GM19395 (cell line): ENCODE data around the gene SLC38A6.
A peak's percentile ranks its signal among the peaks of the same experiment; 100 is the strongest.

ENCODE experiments used
- ATAC-seq: cut with Tn5 transposase; IDR thresholded peaks from one replicate; pipeline ENCODE4 v1.9.1; 2021; ENCODE audit warnings: mild to moderate bottlenecking, moderate library complexity; ENCODE audit not compliant: unreplicated experiment

The SLC38A6 gene

GRCh38 chr14:60980811-60981632, at the start of gene SLC38A6, which contains the start of gene TRMT5:
TSS of gene SLC38A6 (plus strand) at chr14:60981245. CDS start at chr14:60981278, 33 bp downstream.
TSS of gene TRMT5 (minus strand) at chr14:60981079. CDS start at chr14:60980973, 106 bp downstream.
- peak; percentile 86 for ATAC-seq

GRCh38 chr14:60933920-60934655, 47.0 kb upstream of the SLC38A6 start:
- ATAC-seq = no peak

GRCh38 chr14:60935319-60935718, 45.7 kb upstream of the SLC38A6 start:
- ATAC-seq = no peak

GRCh38 chr14:60943637-60944032, 37.4 kb upstream of the SLC38A6 start:
- ATAC-seq = no peak

GRCh38 chr14:60944204-60944603, 36.8 kb upstream of the SLC38A6 start:
- no peak for ATAC-seq

GRCh38 chr14:60945984-60946383, 35.1 kb upstream of the SLC38A6 start:
- ATAC-seq = no peak

- no peak for ATAC-seq
Observed at GRCh38 chr14:60946773-60947172, 34.3 kb upstream of the SLC38A6 start.

GRCh38 chr14:60951776-60952435, 29.1 kb upstream of the SLC38A6 start:
- ATAC-seq = no peak

GRCh38 chr14:60956202-60956601, 24.8 kb upstream of the SLC38A6 start:
- ATAC-seq = no peak

GRCh38 chr14:60956632-60957031, 24.4 kb upstream of the SLC38A6 start:
- ATAC-seq = no peak

- no peak for ATAC-seq
Observed at GRCh38 chr14:60958146-60958545, 22.9 kb upstream of the SLC38A6 start.

- no peak for ATAC-seq
Observed at GRCh38 chr14:60963761-60964160, 17.3 kb upstream of the SLC38A6 start.

GRCh38 chr14:60964904-60965303, 16.1 kb upstream of the SLC38A6 start:
- no peak for ATAC-seq

GRCh38 chr14:60965402-60965801, 15.6 kb upstream of the SLC38A6 start:
- ATAC-seq = no peak

GRCh38 chr14:60968099-60968498, 12.9 kb upstream of the SLC38A6 start:
- ATAC-seq = no peak

GRCh38 chr14:60968671-60969070, 12.4 kb upstream of the SLC38A6 start:
- ATAC-seq = no peak

GRCh38 chr14:60970146-60970545, 10.9 kb upstream of the SLC38A6 start:
- no peak for ATAC-seq

GRCh38 chr14:60971271-60971670, 9.8 kb upstream of the SLC38A6 start:
- ATAC-seq = no peak

GRCh38 chr14:60972295-60972694, 8.8 kb upstream of the SLC38A6 start:
- ATAC-seq = no peak

- ATAC-seq = no peak
Observed at GRCh38 chr14:60973070-60973469, 8.0 kb upstream of the SLC38A6 start.

GRCh38 chr14:60974090-60974651, 6.9 kb upstream of the SLC38A6 start:
- no peak for ATAC-seq
